DMS153 treated with DMSO at 0.1 percent for 48 hours (cell line): Measurements from ENCODE around the gene FMO5.
"Not testable (repeated sequence)": the region's sequence is repeated elsewhere in the genome, so short reads cannot be mapped to it uniquely, and the experiment has no call there.

Experiments
- DNase-seq: peaks from one replicate; lab custom pipeline; 2025; ENCODE audit not compliant: unreplicated experiment; lab: John Stamatoyannopoulos, UW

Gene FMO5

GRCh38 chr1:147208619-147209018, 16.5 kb downstream of the FMO5 start:
- no peak for DNase-seq

GRCh38 chr1:147207192-147207591, 17.9 kb downstream of the FMO5 start:
- DNase-seq: no peak

- no peak for DNase-seq
Measured at GRCh38 chr1:147204080-147204479, 21.1 kb downstream of the FMO5 start.

- no peak for DNase-seq
Measured at GRCh38 chr1:147202576-147202975, 22.6 kb downstream of the FMO5 start.

- DNase-seq: no peak
Measured at GRCh38 chr1:147201786-147202185, 23.4 kb downstream of the FMO5 start.

GRCh38 chr1:147201276-147201675, 23.9 kb downstream of the FMO5 start:
- DNase-seq: no peak

GRCh38 chr1:147197324-147197723, 27.8 kb downstream of the FMO5 start:
- DNase-seq: not testable (repeated sequence)

GRCh38 chr1:147189514-147189913, 35.6 kb downstream of the FMO5 start:
- DNase-seq: no peak

GRCh38 chr1:147185432-147185831, 39.7 kb downstream of the FMO5 start:
- no peak for DNase-seq

GRCh38 chr1:147177611-147178380, 47.3 kb downstream of the FMO5 start:
- no peak for DNase-seq

- peak; percentile 97 for DNase-seq
Measured at GRCh38 chr1:147172168-147173016, 52.7 kb downstream of the FMO5 start, which contains the start of gene PRKAB2. TSS of gene PRKAB2 (minus strand) at chr1:147172470. CDS start at chr1:147172144, 326 bp downstream.

- no peak for DNase-seq
Measured at GRCh38 chr1:147171399-147172167, 53.6 kb downstream of the FMO5 start.

GRCh38 chr1:147169840-147170674, 55.1 kb downstream of the FMO5 start:
- no peak for DNase-seq

GRCh38 chr1:147169171-147169570, 56.0 kb downstream of the FMO5 start:
- no peak for DNase-seq

- peak; percentile 42 for DNase-seq
Measured at GRCh38 chr1:147168626-147169058, 56.5 kb downstream of the FMO5 start.

GRCh38 chr1:147167365-147167764, 57.8 kb downstream of the FMO5 start:
- no peak for DNase-seq

- no peak for DNase-seq
Measured at GRCh38 chr1:147163019-147163418, 62.1 kb downstream of the FMO5 start.

GRCh38 chr1:147162093-147162492, 63.0 kb downstream of the FMO5 start:
- DNase-seq: no peak

- not testable (repeated sequence) for DNase-seq
Measured at GRCh38 chr1:147157116-147157515, 68.0 kb downstream of the FMO5 start.

- no peak for DNase-seq
Measured at GRCh38 chr1:147156642-147157041, 68.5 kb downstream of the FMO5 start.
